NCI-H1092 (cell line): ENCODE data around the gene CFAP107.

Source experiments
- DNase-seq: peaks from one replicate; lab custom pipeline; 2025; lab: John Stamatoyannopoulos, UW

CFAP107 gene

GRCh38 chr1:12745126-12745991, 641 bp upstream of the CFAP107 start:
- no peak for DNase-seq

DNA sequence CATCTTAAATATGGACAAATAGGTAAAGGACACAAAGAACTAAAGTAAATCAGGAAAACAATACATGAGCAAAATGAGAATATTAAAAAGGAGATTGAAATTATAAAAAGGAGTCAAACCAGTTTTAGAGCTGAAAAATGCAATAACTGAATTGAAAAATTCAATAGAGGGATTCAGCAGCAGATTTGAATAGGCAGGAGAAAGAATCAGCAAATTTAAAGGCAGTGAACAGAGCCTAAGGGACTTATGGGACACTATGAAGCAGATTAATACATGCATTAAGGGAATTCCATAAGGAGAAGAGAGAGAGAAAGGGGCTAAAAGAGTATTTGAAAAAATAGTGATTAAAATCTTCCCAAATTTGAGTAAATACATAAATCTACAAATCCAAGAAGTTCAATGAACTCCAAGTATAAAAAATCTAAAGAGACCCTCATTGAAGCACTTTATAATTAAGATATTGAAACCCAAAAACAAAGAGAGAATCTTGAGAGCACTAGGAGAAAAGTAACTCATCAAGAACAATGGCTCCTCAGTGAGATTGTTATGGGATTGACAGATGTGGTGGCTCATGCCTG, 2.9 kb downstream of the CFAP107 start:
- no peak for DNase-seq

- no peak for DNase-seq
Observed at GRCh38 chr1:12754738-12755137, 8.7 kb downstream of the CFAP107 start.

DNA sequence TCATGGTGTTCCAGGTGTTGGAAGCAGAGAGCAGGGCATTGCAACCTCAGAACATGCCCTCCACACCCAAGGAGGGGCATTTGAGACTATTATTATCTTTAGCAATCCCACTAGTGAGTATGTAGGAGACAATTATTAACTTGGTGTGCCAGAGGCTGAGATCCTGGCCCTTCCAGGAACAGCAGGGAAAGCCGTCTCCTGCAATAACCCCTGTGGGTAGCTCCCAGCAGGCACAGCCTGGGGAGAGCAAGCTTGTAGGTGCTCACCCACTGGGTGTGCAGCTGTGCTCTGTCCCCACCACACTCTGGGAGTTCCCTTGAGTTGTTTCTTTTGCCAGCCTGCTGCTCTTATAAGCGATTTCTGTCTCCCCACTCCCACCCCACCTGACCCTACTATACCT, 10.3 kb downstream of the CFAP107 start:
- no peak for DNase-seq

- DNase-seq = no peak
Observed at GRCh38 chr1:12756768-12757413, 10.9 kb downstream of the CFAP107 start.

- DNase-seq = no peak
Observed at GRCh38 chr1:12757836-12758235, 11.8 kb downstream of the CFAP107 start.

- DNase-seq = no peak
Observed at GRCh38 chr1:12760256-12760795, 14.3 kb downstream of the CFAP107 start.

GRCh38 chr1:12761781-12762180, 15.8 kb downstream of the CFAP107 start:
- DNase-seq = no peak

DNA sequence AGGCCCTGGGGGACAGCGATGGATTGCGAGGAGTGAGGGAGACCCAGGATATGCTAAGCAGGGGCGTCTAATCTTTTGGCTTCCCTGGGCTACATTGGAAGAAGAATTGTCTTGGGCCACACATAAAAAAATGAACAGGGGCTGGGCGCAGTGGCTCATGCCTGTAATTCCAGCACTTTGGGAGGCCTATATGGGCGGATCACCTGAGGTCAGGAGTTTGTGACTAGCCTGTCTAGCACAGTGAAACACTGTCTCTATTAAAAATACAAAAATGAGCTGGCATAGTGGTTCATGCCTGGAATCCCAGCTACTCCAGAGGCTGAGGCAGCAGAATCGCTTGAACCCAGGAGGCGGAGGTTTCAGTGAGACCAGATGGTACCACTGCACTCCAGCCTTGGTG, 16.8 kb downstream of the CFAP107 start:
- DNase-seq = no peak

- DNase-seq = no peak
Observed at GRCh38 chr1:12763479-12763878, 17.5 kb downstream of the CFAP107 start.

GRCh38 chr1:12764016-12764415, 18.0 kb downstream of the CFAP107 start:
- no peak for DNase-seq

DNA sequence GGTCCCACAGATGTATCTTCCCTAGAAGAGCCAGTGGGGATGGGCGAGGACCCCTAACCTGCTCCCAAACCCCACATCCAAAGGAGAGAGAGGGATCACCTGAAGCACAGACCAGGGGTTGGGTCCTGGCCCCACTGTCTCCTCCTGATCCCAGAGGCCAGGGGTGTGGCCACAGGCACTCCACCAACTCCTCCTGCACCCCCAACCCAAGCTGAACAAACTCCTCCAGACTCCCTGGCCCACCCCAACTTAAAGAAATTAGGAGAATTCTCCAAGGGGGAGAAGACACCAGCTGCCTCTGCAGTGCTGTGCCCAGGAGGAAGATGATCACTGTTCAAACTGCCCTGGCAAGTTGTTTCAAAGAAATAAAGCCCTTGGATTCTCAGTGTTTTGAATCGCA, 23.0 kb downstream of the CFAP107 start:
- DNase-seq = no peak

GRCh38 chr1:12769976-12770505, 24.0 kb downstream of the CFAP107 start:
- no peak for DNase-seq

DNA sequence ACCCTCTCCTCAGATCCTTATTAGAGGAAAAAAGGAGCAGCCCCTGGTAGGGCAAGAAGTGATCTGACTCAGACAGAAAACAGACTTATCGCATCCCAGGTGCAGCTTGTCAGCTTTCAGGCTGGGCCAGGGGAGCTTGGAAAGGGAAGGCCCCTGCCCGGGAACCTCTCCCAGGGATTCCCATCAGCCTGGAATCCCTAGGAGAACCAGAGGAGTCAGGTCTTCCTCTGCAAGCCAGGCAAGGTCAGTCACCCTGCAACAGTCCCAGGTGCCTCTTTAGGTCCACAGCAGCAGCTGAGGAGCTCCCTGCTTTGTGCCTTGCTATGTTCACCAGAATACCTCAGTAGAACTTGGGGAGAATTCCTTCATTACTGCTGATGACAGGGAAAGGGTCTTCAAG, 24.6 kb downstream of the CFAP107 start:
- DNase-seq = no peak

DNA sequence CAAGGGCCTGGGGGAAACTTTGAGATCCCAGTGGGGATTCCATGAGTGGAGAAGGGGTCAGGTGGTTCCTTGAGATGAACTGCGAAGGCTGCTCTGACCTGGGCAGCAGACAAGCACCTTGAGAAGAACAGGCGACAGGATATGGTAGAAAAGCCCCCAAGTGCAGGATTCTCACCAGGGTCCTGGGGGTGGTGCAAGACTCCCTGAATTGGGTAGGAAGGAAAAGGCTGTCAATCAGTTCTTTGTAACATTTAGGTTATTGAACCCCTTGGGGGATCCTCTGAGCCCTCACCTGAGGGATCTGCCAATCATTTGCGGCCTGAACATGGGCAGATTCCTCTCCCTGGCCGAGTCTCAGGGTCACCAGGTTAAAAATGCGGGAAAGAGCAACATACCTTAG, 25.2 kb downstream of the CFAP107 start:
- no peak for DNase-seq

DNA sequence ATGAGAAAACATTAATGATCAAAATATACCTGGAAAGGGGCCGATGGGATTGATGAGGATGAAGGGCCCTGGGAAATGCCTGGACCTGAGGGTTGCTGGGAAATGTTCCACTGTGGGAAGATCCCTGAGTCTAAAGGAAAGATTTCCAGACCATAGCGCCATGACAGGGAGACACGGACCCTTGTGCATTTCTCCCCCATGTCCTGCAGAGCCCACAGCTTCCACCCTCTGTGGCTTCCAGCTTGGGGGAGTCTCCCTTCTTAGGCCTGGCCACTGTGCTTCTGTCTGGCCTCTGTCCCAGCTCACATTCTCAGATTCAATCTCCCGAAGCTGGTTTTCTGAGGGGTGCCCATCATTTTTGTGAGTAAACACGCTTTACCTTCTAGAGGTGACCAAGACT, 26.5 kb downstream of the CFAP107 start:
- DNase-seq = no peak

DNA sequence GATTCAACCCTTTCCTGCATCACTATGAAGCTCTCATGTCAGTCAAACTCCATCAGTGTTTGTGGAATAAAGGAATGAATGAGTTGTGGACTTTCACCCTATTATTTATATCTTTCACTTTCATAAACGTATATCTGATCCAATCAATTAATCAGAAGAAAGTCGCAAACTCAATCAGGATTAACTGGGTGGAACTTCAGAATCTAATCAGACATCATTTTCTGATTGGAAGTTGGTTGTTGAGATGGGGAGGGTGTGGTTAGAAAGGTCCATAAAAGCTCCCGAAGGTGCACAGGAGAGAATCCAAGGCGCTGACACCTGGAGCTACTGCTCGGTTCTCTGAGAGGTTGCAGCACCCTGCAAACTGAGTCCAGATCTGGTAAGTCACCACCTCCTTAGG, 27.4 kb downstream of the CFAP107 start, which contains the start of gene PRAMEF12:
PRAMEF12 (plus strand) TSS at position 301 of the 400 bp plus-strand sequence. CDS start 1,130 bp downstream, outside the sequence.
- no peak for DNase-seq

GRCh38 chr1:12774801-12775345, 28.9 kb downstream of the CFAP107 start:
- no peak for DNase-seq

GRCh38 chr1:12775443-12775842, 29.4 kb downstream of the CFAP107 start:
- DNase-seq = no peak

DNA sequence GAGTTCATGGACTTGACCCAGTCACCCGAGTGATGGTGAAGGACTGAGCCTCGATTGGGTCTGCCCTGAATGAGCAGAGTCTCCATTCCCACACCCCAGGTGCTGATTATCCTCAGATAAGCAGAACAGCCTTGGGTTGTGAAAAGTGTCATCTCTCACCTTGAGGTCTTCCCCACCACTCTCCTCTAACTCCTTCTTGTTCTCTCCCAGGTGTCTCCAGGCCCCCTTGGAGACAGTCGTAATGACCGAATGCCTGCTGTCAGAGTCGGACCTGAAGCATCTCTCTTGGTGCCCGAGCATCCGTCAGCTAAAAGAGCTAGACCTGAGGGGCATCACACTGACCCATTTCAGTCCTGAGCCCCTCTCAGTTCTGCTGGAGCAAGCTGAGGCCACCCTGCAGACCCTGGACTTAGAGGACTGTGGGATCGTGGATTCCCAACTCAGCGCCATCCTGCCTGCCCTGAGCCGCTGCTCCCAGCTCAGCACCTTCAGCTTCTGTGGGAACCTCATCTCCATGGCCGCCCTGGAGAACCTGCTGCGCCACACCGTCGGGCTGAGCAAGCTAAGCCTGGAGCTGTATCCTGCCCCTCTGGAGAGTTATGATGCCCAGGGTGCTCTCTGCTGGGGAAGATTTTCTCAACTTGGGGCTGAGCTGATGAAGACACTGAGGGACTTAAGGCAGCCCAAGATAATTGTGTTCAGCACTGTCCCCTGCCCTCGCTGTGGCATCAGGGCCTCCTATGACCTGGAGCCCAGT, 31.0 kb downstream of the CFAP107 start:
- no peak for DNase-seq

DNA sequence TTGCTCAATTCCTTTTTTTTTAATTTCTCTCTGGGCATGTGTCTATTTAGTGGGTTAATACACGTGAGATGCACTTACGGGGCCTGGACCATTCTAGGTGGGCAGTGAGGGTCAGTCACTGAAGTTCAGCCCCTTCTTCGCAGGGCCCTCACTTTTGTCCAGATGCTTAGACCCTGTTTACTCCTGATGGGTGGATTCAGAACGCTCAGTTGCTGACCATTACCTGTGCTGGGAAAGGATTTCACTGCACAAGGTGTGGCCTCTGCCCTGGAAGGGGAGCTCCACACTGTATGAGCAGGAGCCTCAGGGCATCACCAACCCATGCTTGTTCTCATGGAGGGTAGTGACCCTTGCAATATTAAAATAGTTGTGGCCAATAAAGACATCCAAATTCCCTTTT, 32.1 kb downstream of the CFAP107 start:
- no peak for DNase-seq
